Lung (tissue), 12 donors: ENCODE results near the gene SLC5A2. TPM values are rescaled to one million over a fixed set of nuclear protein-coding genes. Genes with fewer than 3 reads are reported as not detected.

ENCODE experiments used
- ATAC-seq: fragments of 200-7000 bp; cut with Tn5 transposase; one replicate; pipeline ENCODE4 v1.9.1; 2020; ENCODE audit warnings: moderate number of reproducible peaks; ENCODE audit not compliant: insufficient read depth, low FRiP score
- DNase-seq, 3 donors: peaks; one replicate each; pipeline ENCODE4 v3.0.0-alpha.2; 2013 to 2017
- H3K27ac ChIP-seq, 2 donors: one replicate each; pipeline ENCODE4 v1.5.1; 2013; ENCODE audit warnings: mild to moderate bottlenecking in 2 of 2, moderate library complexity in 2 of 2, control low read depth in 1 of 2, inconsistent platforms in 1 of 2, low read depth in 1 of 2, low read length in 1 of 2
- H3K27me3 ChIP-seq, 3 donors: one replicate each; pipeline ENCODE4 v1.5.1; 2013; ENCODE audit warnings: low read length in 2 of 3; ENCODE audit not compliant: control insufficient read depth in 3 of 3, insufficient read depth in 3 of 3
- H3K36me3 ChIP-seq, 4 donors: one replicate each; pipeline ENCODE4 v1.5.1; 2013; ENCODE audit warnings: low read length in 4 of 4, mild to moderate bottlenecking in 1 of 4, moderate library complexity in 1 of 4; ENCODE audit not compliant: control insufficient read depth in 4 of 4, insufficient read depth in 4 of 4
- H3K4me1 ChIP-seq, 5 donors: one replicate each; pipeline ENCODE4 v1.5.1; 2013; ENCODE audit warnings: low read length in 5 of 5, mild to moderate bottlenecking in 2 of 5, moderate library complexity in 1 of 5; ENCODE audit not compliant: control insufficient read depth in 5 of 5, insufficient read depth in 5 of 5
- H3K4me3 ChIP-seq: one replicate; pipeline ENCODE4 v1.5.1; 2013; ENCODE audit warnings: mild to moderate bottlenecking, control low read depth, moderate library complexity
- H3K9ac ChIP-seq, 2 donors: one replicate each; pipeline ENCODE4 v1.5.1; 2013; ENCODE audit warnings: low read length in 2 of 2, control low read depth in 1 of 2; ENCODE audit not compliant: insufficient read depth in 1 of 2
- H3K9me3 ChIP-seq, 4 donors: one replicate each; pipeline ENCODE4 v1.5.1; 2013; ENCODE audit warnings: low read length in 3 of 4, mild to moderate bottlenecking in 1 of 4, moderate library complexity in 1 of 4; ENCODE audit not compliant: control insufficient read depth in 4 of 4, insufficient read depth in 3 of 4
- WGBS, 2 donors: extraction: QIAGEN DNeasy Blood & Tissue Kit; methylation state at CpG; one replicate each; pipeline ENCODE4 v1.1.7; 2013; 5-methylcytosine and 5-hydroxymethylcytosine counted together
- polyA plus RNA-seq, 2 donors: library from polyadenylated mRNA; stranded (reverse); fragments of 200-250 nt; gene quantifications; one replicate each; pipeline ENCODE4 v1.2.1, GENCODE V29; 2013
- total RNA-seq, 2 donors: library from RNA; depleted of rRNA in 1 of 2; stranded (reverse); fragments of >200 nt in 1 of 2; gene quantifications; one replicate each; pipeline ENCODE4 v1.2.1, GENCODE V29; 2014 to 2021
- TF ChIP-seq, protein P1 (sequence below): IDR thresholded peaks from 2 replicates; pipeline ENCODE4 v1.5.1; 2012; ENCODE audit warnings: mild to moderate bottlenecking; ENCODE audit errors: control extremely low read depth, extremely low read depth
- donor health status: control.
- donor health status: control.
- donor health status: Bipolar disorder and iron deficiency.
- donor health status: healthy.
- donor health status: DM: yes; HTN: yes; CAD: no.

SLC5A2 gene
- total and polyA plus RNA-seq, 4 donors: 0.85 to 3.1 (median 2.3) TPM

DNA sequence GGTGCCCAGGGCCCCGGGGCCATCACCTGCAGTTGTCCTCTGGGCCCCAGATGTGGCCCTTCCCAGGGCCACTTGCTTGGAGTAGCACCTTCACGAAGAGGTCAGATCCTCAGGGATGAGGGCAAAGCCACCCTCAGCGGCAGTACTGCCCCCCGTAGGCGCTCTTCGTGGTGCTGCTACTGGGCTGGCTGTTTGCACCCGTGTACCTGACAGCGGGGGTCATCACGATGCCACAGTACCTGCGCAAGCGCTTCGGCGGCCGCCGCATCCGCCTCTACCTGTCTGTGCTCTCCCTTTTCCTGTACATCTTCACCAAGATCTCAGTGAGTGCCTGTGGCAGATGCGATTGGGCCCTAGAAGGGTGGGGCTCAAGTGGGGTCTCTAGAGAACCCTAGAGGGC, 2.6 kb downstream of the SLC5A2 start:
- Histone ChIP-seq H3K4me3 (no peak overlapping the region), H3K4me1 (peaks cover 0 to 23% (median 11%) of the 10 kb centered on the region in 5 donors), H3K36me3 (peaks cover 0 to 10% (median 3%) of the 10 kb centered on the region in 4 donors), H3K9me3 (no peaks in the 10 kb centered on the region), H3K27me3 (no peaks in the 10 kb centered on the region), H3K9ac (no peak overlapping the region), H3K27ac (peak overlapping the region in 1 of 2 donors; percentile 44)
- no peak for DNase-seq
- no peak for ATAC-seq
- 94 to 95% methylated on average over 17 of the region's 17 CpGs for WGBS, 2 donors
- TF ChIP-seq, protein P1, sequence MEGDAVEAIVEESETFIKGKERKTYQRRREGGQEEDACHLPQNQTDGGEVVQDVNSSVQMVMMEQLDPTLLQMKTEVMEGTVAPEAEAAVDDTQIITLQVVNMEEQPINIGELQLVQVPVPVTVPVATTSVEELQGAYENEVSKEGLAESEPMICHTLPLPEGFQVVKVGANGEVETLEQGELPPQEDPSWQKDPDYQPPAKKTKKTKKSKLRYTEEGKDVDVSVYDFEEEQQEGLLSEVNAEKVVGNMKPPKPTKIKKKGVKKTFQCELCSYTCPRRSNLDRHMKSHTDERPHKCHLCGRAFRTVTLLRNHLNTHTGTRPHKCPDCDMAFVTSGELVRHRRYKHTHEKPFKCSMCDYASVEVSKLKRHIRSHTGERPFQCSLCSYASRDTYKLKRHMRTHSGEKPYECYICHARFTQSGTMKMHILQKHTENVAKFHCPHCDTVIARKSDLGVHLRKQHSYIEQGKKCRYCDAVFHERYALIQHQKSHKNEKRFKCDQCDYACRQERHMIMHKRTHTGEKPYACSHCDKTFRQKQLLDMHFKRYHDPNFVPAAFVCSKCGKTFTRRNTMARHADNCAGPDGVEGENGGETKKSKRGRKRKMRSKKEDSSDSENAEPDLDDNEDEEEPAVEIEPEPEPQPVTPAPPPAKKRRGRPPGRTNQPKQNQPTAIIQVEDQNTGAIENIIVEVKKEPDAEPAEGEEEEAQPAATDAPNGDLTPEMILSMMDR: no peak

DNA sequence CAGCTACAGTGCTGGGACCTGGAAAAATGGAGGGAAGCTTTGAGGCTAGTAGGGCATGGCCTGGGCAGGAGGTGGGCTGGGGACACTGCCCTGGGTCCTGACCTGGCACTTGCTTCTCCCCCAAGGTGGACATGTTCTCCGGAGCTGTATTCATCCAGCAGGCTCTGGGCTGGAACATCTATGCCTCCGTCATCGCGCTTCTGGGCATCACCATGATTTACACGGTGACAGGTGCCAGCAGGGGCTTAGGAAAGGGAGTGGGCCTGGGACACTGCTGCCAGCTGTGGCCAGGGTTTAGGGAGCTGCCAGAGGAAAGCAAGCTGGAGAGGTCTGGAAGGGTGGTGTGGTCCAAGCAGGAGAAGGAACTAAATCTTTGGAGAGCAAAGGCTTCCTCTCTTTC, 3.1 kb downstream of the SLC5A2 start:
- WGBS, 2 donors: 97 to 98% methylated on average over 5 of the region's 5 CpGs
- H3K9ac ChIP-seq: no peak overlapping the region
- H3K36me3 ChIP-seq: peaks cover 0 to 14% (median 6%) of the 10 kb centered on the region in 4 donors
- no peak overlapping the region for H3K4me3 ChIP-seq
- H3K9me3 ChIP-seq: no peaks in the 10 kb centered on the region
- peaks cover 0 to 23% (median 11%) of the 10 kb centered on the region in 5 donors for H3K4me1 ChIP-seq
- no peak overlapping the region for H3K27ac ChIP-seq
- DNase-seq: no peak
- TF ChIP-seq, protein P1: no peak
- H3K27me3 ChIP-seq: no peaks in the 10 kb centered on the region
- no peak for ATAC-seq

DNA sequence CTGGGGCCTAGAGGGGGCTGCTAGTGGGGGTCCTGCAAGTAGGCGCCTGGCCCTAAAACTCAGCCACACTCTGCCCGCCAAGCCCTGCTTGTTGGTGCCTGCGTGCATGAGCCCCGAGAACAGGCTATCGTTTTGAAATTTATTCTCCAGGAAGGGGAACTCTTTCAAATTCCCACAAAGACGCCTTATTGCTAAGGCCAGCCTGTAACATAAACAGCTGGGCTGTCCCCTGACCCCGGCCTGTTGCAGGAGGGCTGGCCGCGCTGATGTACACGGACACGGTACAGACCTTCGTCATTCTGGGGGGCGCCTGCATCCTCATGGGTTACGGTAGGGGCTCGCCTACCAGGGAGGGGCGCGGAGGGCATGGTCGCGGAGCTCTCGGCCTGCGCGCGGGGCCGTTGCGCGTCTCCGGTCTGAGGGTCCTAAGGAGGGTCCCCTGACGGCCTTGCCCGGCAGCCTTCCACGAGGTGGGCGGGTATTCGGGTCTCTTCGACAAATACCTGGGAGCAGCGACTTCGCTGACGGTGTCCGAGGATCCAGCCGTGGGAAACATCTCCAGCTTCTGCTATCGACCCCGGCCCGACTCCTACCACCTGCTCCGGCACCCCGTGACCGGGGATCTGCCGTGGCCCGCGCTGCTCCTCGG, 4.3 kb downstream of the SLC5A2 start:
- DNase-seq: peak in 1 of 3 donors; percentile 28
- Histone ChIP-seq H3K4me3 (peak overlapping the region; percentile 17), H3K9me3 (no peaks in the 10 kb centered on the region), H3K27me3 (no peaks in the 10 kb centered on the region), H3K27ac (peak overlapping the region in 1 of 2 donors; percentile 14), H3K36me3 (peaks cover 4 to 18% (median 9%) of the 10 kb centered on the region in 4 donors), H3K9ac (peak overlapping the region in 1 of 2 donors; percentile 42), H3K4me1 (peaks cover 0 to 23% (median 11%) of the 10 kb centered on the region in 5 donors)
- no peak for ATAC-seq
- TF ChIP-seq, protein P1: no peak
- 3 to 8% methylated on average over 48 of the region's 48 CpGs for WGBS, 2 donors
